ENCODE results near the gene TMEM120B.
A peak's percentile ranks its signal among the peaks of the same experiment; 100 is the strongest.
"Not testable (repeated sequence)": the region's sequence is repeated elsewhere in the genome, so short reads cannot be mapped to it uniquely, and the experiment has no call there.

Gene TMEM120B

GRCh38 chr12:121712461-121713256, at the start of gene TMEM120B:
TSS of gene TMEM120B (plus strand) at chr12:121712752. CDS start at chr12:121712896, 144 bp downstream.
- peak; percentile 82 for DNase-seq (ENCODE audit: low spot score)

GRCh38 chr12:121663610-121663929, 49.0 kb upstream of the TMEM120B start:
- no peak for DNase-seq (ENCODE audit: low spot score)

GRCh38 chr12:121666829-121667228, 45.7 kb upstream of the TMEM120B start:
- DNase-seq (ENCODE audit: low spot score) = not testable (repeated sequence)

DNA sequence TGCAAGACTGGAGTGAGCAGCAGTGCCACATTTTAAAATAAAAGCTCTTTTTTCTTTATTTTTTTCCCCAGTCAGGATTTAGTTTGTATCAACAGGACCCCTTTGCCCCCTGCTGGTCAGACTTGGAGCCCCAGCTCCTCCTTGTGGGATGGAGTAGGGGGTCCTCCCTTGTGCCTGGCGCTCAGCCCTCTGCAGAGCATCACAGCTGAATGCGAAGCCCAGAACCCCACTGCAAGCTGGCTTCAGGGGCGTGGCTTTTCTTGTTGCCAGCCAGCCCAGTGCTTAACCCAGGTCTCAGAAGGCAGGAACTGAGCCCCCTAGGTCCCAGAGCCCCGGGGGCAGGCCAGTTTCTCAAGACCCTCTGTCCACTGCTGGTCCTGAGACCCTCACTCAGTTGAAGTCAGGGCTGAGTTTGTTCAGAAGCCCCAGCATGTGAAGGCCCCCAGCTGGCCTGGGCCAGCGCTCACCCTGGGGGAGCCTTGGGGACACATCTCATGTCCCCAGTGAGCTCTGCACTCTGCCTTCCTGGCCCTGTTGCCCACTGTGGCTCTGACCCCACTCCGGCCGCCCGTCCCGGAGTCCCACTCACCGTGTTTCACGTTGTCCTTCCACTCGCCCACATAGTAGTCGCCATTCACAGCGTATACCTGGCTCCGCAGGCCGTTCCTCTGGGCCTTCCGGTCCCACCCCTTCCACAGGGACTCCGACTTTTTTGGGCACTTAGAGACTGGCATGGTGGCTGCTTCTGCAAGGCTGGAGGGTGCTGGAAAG, 43.6 kb upstream of the TMEM120B start:
- DNase-seq (ENCODE audit: low spot score) = peak; percentile 11

- DNase-seq (ENCODE audit: low spot score) = no peak
Observed at GRCh38 chr12:121669521-121669900, 43.0 kb upstream of the TMEM120B start, which contains the start of gene MORN3. TSS of gene MORN3 (minus strand) at chr12:121669654. CDS start at chr12:121669483, 171 bp downstream.

GRCh38 chr12:121673013-121673511, 39.5 kb upstream of the TMEM120B start:
- no peak for DNase-seq (ENCODE audit: low spot score)

DNA sequence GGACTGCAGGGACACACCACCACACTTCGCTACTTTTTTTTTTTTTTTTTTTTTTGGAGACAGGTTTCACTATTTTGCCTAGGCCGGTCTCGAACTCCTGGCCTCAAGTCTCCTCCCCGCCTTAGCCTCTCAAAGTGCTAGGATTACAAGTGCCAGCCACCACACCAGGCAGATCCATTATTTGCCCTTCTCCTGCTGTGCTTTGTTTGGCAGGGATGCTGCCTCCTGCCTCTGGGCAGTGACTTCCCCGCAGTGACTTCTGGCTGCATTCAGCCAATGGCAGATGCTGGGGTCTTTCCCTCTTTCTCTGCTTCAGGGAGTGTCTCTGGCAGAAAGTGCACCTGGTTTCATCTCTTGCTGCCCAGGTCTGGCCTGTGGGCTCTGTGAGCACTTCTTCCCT, 36.4 kb upstream of the TMEM120B start:
- no peak for DNase-seq (ENCODE audit: low spot score)

DNA sequence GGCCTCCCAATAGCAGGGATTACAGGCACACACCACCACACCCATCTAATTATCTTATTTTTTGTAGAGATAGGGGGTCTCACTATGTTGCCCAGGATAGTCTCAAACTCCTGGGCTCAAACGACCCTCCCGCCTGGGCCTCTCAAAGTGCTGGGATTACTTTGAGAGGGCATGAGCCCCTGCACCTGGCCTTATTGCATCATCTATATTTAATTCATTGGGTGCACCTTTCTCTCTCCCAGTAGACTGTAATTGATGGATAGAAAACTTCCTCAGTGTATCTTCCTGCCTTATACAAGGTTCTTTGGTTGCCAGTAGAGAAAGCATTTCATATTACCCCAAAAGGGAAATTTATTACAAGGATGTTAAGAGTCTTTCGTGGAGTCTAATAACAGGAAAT, 34.2 kb upstream of the TMEM120B start:
- DNase-seq (ENCODE audit: low spot score) = no peak

- no peak for DNase-seq (ENCODE audit: low spot score)
Observed at GRCh38 chr12:121678716-121679300, 33.7 kb upstream of the TMEM120B start.

GRCh38 chr12:121679661-121680197, 32.8 kb upstream of the TMEM120B start:
- DNase-seq (ENCODE audit: low spot score) = not testable (repeated sequence)

DNA sequence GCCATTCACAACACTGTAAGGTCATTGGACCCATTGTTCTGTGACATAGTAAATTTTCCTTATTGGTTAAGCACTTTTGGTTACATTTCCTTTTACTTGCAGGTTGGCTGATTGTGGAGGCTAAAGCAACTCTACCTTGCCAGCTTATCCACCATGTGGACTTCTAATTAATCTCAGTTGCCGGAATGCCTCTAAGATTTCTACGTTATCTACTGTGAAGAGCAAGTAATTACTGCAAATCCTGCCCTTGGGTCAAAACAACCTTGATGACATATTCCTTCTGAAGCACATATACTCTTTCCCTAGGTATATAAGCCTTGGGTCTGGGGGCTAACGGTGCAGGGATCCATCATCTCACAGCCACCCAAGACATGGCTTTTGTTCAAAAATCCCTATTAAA, 23.6 kb upstream of the TMEM120B start:
- no peak for DNase-seq (ENCODE audit: low spot score)

- DNase-seq (ENCODE audit: low spot score) = no peak
Observed at GRCh38 chr12:121689430-121689829, 23.1 kb upstream of the TMEM120B start.

DNA sequence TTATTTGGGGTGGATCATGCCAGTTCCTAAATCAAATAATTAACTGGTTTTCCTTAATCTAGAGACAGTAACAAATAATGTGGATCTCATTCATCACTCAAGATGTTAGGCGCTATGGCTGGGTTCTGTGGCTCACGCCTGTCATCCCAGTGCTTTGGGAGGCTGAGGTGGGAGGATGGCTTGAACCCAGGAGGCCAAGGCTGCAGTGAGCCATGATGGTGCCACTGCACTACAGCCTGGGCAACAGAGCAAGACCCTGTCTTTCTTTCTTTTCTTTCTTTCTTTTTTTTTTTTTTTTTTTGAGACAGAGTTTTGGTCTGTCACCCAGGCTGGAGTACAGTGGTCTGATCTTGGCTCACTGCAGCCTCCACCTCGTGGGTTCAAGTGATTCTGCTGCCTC, 19.8 kb upstream of the TMEM120B start:
- DNase-seq (ENCODE audit: low spot score) = not testable (repeated sequence)

DNA sequence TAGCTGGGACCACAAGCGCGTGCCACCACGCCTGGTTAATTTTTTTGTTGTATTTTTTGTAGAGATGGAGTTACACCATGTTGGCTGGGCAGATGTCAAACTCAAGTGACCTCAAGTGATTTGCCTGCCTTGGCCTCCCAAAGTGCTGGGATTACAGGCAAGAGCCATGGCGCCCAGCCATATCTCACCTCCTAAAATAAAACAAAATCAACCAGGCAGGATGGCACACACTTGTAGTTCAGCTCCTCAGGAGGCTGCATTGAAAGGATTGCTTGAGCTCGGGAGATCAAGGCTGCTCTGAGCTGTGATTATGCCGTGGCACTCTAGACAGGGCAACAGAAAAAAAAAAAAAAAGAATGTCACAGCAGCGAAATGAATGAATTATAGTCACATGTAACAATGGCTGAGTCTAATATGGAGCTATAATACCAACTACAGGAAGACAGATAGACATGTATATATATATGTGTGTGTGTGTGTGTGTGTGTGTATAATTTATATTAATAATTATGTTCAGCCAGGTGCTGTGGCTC, 19.3 kb upstream of the TMEM120B start:
- DNase-seq (ENCODE audit: low spot score) = no peak

GRCh38 chr12:121697093-121697698, 15.4 kb upstream of the TMEM120B start:
- peak; percentile 66 for DNase-seq (ENCODE audit: low spot score)

GRCh38 chr12:121697861-121698260, 14.7 kb upstream of the TMEM120B start:
- peak; percentile 46 for DNase-seq (ENCODE audit: low spot score)

DNA sequence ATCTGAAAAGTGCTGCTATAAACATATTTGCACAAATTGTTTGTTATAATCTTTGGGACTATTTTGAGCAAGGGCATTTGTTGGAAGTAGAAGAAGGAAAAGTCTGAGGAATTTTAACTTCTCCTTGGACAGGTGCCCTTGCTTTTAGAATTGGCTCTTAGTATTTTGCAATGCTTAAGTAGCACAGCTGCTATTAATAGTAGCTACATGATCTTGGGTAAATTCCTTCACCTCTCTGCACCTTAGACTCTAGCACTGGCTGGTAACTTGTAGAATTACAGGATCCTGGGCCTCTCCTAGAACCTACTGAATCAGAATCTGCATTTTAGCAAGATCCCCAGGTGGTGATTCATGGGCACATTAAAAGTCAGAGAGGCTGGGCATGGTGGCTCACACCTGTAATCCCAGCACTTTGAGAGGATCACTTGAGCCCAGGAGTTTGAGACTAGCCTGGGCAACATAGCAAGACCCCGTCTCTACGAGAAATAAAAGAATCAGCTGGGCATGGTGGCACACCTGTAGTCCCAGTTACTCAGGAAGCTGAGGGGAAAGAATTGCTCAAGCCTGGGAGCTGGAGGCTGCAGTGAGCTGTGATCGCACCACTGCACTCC, 10.8 kb upstream of the TMEM120B start:
- DNase-seq (ENCODE audit: low spot score) = no peak

GRCh38 chr12:121702944-121703343, 9.6 kb upstream of the TMEM120B start:
- no peak for DNase-seq (ENCODE audit: low spot score)

DNA sequence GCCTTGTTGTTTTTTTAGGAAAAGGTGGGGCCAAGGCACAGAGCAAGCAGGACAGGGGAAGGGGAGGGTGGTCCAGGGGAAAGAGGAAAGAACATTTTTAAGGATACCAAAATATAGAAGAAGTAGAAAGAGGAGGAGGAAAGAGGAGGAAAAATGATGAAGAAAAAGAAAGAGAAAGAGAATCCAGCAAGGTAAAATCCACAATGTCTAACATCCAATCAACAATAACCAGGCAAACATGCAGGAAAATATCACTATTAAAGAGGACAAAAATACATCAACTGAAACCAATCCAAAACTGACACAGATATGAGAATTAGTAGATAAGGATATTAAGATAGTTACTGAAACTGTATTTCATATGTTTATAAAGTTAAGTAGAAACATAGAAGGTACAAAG, 7.0 kb upstream of the TMEM120B start:
- no peak for DNase-seq (ENCODE audit: low spot score)

DNA sequence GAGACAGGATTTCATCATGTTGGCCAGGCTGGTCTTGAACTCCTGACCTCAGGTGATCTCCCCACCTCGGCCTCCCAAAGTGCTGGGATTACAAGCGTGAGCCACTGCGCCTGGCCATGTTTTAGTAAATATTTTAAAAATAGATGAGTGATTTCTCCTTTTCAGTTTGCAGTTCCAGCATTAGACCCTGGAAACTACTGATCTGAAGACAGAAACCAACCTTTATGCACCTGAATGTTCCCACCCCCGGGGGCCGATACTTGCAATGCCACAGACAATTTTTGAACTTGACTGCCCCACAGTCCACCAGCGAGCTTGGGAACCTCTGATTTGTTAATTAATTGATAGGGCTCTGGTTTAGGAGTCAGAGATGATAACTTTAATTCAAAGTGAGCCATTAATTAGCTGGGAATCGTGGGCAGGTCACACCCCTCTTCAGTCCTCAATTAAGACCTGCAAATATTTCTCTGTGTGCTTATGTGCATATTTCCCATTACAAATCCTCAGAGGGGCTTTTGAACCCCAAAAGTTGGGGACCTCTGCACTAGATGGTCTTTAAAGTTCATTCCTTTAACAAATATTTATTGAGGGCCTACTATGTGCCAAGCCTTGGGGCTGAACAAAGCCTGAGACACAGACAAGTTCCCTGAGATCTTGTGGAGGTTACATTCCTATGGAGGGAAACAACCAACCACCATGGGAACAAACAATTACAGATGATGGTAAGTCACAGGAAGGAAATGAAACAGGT, 4.1 kb upstream of the TMEM120B start:
- DNase-seq (ENCODE audit: low spot score) = no peak

DNA sequence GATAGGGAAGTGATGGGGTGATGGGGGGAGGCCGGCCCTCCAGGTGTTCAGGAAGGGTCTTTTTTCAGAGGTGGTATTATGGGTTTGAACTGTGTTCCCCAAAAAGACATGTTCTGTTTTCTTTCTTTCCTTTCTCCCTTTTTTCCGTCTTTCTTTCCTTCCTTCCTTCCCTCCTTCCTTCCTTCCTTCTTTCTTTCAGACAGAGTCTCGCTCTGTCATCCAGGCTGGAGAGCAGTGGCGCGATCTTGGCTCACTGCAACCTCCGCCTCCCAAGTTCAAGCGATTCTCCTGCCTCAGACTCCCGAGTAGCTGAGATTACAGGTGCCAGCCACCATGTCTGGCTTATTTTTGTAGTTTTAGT, 3.5 kb upstream of the TMEM120B start:
- not testable (repeated sequence) for DNase-seq (ENCODE audit: low spot score)

Data from kidney tubule cell (primary cell).